AG08395 (cell line): ENCODE data around the gene MRPL49.
"Not testable (repeated sequence)": the region's sequence is repeated elsewhere in the genome, so short reads cannot be mapped to it uniquely, and the experiment has no call there.

Experiments
- DNase-seq: peaks from one replicate; pipeline ENCODE4 v3.0.0; 2012; ENCODE audit warnings: mixed read lengths, low spot score

The MRPL49 gene

GRCh38 chr11:65132988-65133700 lies 11.0 kb downstream of the MRPL49 start:
- no peak for DNase-seq

- no peak for DNase-seq
Measured at GRCh38 chr11:65133724-65134123, 11.6 kb downstream of the MRPL49 start.

- DNase-seq = peak; percentile 91
Measured at GRCh38 chr11:65134240-65134951, 12.3 kb downstream of the MRPL49 start, which contains the start of gene SYVN1. Gene SYVN1 (minus strand): TSS chr11:65134519. CDS start chr11:65133601, 918 bp downstream.

GRCh38 chr11:65134952-65135632 lies 13.0 kb downstream of the MRPL49 start:
- DNase-seq = peak; percentile 97

- no peak for DNase-seq
Measured at GRCh38 chr11:65135633-65136145, 13.6 kb downstream of the MRPL49 start.

- DNase-seq = no peak
Measured at GRCh38 chr11:65136515-65137096, 14.5 kb downstream of the MRPL49 start.

GRCh38 chr11:65141896-65142494 lies 19.9 kb downstream of the MRPL49 start:
- no peak for DNase-seq

- no peak for DNase-seq
Measured at GRCh38 chr11:65147352-65148075, 25.4 kb downstream of the MRPL49 start.

- DNase-seq = no peak
Measured at GRCh38 chr11:65148657-65149056, 26.5 kb downstream of the MRPL49 start.

- DNase-seq = not testable (repeated sequence)
Measured at GRCh38 chr11:65150131-65150508, 28.0 kb downstream of the MRPL49 start.

- DNase-seq = peak; percentile 95
Measured at GRCh38 chr11:65150509-65151299, 28.6 kb downstream of the MRPL49 start.

- no peak for DNase-seq
Measured at GRCh38 chr11:65151331-65151899, 29.3 kb downstream of the MRPL49 start.

- DNase-seq = no peak
Measured at GRCh38 chr11:65152122-65152521, 30.0 kb downstream of the MRPL49 start.

- no peak for DNase-seq
Measured at GRCh38 chr11:65156256-65156655, 34.1 kb downstream of the MRPL49 start.

GRCh38 chr11:65156926-65157325 lies 34.8 kb downstream of the MRPL49 start:
- no peak for DNase-seq

- no peak for DNase-seq
Measured at GRCh38 chr11:65157336-65157735, 35.2 kb downstream of the MRPL49 start.

- DNase-seq = no peak
Measured at GRCh38 chr11:65159012-65159411, 36.9 kb downstream of the MRPL49 start.

- no peak for DNase-seq
Measured at GRCh38 chr11:65160643-65161042, 38.5 kb downstream of the MRPL49 start.

GRCh38 chr11:65163684-65164083 lies 41.6 kb downstream of the MRPL49 start:
- no peak for DNase-seq
